ENCODE measurements around the gene CNIH2.

CNIH2 gene

DNA sequence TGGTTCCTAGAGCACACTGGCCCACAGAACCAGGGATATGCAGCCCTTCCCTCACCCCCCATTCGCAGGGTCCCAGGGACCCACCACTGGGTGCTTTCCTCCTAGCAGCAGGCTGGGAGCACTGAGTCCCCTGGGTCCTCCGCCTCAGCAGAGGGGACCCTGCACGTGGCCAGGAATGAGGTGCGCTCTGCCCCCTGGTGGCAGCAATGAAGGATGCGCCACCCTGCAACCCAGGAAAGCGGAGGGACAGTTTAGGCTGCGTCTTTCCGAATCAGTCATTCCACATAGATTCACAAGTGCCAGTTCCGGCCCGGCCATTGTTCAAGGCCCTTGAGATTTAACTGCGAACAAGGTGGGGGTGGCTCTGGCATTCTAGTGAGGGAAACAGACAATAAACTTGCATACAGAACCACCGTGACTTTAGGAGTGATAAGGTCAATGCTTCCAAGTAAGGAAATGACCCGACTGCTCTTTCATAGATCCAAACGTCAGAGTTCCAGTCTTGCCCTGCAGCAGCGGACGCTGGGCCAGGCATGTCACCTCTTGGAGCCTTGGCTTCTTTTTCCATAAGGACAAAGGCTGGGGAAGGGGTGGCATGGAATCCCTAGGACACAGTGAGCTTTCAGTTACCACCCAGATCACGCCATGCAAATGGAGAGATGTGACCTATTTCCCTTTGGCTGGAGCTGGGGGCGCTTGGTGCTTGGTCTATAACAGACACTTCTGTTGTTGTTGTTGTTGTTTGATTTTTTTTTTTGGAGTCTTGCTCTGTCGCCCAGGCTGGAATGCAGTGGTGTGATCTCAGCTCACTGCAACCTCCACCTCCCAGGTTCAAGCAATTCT is 50.5 kb downstream of the CNIH2 start:
- Mint-ChIP-seq H3K4me1 (ENCODE audit: low read depth) (peaks cover 25% of the 10 kb centered on the region), H3K27ac (peak overlapping the region; percentile 83), H3K36me3 (ENCODE audit: low read depth) (no peaks in the 10 kb centered on the region), H3K4me3 (no peak overlapping the region), H3K9me3 (no peaks in the 10 kb centered on the region), H3K27me3 (ENCODE audit: low read depth) (no peaks in the 10 kb centered on the region)

DNA sequence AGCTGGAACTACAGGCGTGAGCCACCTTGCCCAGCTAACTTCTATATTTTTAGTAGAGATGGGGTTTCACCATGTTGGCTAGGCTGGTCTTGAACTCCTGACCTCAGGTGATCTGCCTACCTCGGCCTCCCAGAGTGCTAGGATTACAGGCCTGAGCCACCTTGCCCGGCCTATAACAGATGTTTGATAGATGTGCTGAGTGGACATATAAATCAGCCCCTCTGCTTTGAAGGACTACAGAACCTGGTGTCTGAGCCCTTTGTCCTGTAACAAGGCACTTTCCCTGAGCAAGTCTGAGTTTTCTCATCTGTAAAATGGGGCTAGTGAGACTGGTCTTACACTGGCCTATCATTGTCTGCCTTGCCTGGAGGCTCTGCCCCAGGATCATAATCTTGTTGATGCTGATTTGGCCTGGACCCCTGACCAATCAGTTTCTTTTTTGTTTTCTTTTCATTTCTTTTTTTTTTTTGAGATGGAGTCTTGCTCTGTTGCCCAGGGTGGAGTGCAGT is 51.2 kb downstream of the CNIH2 start:
- Mint-ChIP-seq H3K9me3 (no peaks in the 10 kb centered on the region), H3K27ac (no peak overlapping the region), H3K27me3 (ENCODE audit: low read depth) (no peaks in the 10 kb centered on the region), H3K4me3 (no peak overlapping the region), H3K4me1 (ENCODE audit: low read depth) (peaks cover 25% of the 10 kb centered on the region), H3K36me3 (ENCODE audit: low read depth) (no peaks in the 10 kb centered on the region)

- Mint-ChIP-seq H3K4me1 (ENCODE audit: low read depth) (peaks cover 20% of the 10 kb centered on the region), H3K9me3 (no peaks in the 10 kb centered on the region), H3K27ac (no peak overlapping the region), H3K27me3 (ENCODE audit: low read depth) (no peaks in the 10 kb centered on the region), H3K36me3 (ENCODE audit: low read depth) (no peaks in the 10 kb centered on the region), H3K4me3 (no peak overlapping the region)
Observed at GRCh38 chr11:66330931-66331330, 53.0 kb downstream of the CNIH2 start.

DNA sequence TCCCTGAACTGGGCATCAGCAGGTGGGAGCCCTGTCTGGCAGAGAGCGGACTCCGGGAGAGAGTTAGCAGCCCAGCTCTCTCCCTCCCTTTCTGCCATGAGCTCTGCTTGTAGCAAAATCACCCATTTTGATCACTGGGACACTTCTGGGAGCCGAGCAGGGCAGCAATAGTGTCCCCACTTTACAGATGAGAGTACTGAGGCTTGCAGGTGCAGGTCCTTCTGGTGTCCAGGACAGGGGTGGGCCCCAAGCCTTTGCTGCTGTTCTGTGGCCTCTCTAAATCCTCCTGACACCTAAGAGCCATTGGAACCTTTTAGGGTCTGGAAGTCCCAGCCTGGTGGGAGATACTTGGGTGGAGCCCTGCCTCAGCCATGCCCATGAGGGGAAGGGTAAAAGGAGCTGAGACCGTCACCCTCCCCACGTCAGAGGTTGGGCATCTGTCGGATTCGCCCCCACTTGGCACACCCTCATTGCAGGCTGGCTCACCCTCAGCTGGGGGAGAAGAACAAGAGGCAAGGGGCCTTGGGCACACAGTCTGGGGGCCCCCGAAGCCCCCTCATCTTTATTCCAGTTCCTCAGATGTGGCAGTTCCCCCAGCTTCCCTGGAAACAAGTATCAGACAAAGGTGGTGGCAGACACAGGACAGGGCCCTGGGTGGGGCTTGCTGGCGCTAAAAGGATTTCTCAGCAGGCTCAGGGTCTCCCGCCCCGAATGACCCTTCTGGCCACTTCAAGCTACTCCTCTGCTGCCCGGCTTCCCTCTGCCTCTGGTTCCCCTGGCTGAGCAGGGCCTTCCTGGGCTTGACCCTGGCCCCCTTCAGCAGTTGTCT is 53.8 kb downstream of the CNIH2 start:
- Mint-ChIP-seq H3K27me3 (ENCODE audit: low read depth) (no peaks in the 10 kb centered on the region), H3K36me3 (ENCODE audit: low read depth) (no peaks in the 10 kb centered on the region), H3K4me1 (ENCODE audit: low read depth) (peaks cover 23% of the 10 kb centered on the region), H3K4me3 (no peak overlapping the region), H3K27ac (no peak overlapping the region), H3K9me3 (no peaks in the 10 kb centered on the region)

- peaks cover 21% of the 10 kb centered on the region for H3K4me1 Mint-ChIP-seq (ENCODE audit: low read depth)
- no peaks in the 10 kb centered on the region for H3K27me3 Mint-ChIP-seq (ENCODE audit: low read depth)
- no peaks in the 10 kb centered on the region for H3K9me3 Mint-ChIP-seq
- H3K36me3 Mint-ChIP-seq (ENCODE audit: low read depth): peaks cover 4% of the 10 kb centered on the region
- no peak overlapping the region for H3K27ac Mint-ChIP-seq
- H3K4me3 Mint-ChIP-seq: no peak overlapping the region
Observed at GRCh38 chr11:66332371-66333219, 54.6 kb downstream of the CNIH2 start.

GRCh38 chr11:66333220-66333877 is 55.4 kb downstream of the CNIH2 start:
- Mint-ChIP-seq H3K4me1 (ENCODE audit: low read depth) (peaks cover 15% of the 10 kb centered on the region), H3K27me3 (ENCODE audit: low read depth) (no peaks in the 10 kb centered on the region), H3K4me3 (no peak overlapping the region), H3K9me3 (no peaks in the 10 kb centered on the region), H3K27ac (no peak overlapping the region), H3K36me3 (ENCODE audit: low read depth) (peaks cover 4% of the 10 kb centered on the region)
